GM12878 (cell line): ENCODE data around the gene LSAMP. TPM values are rescaled to one million over a fixed set of nuclear protein-coding genes. Genes with fewer than 3 reads are reported as not detected.

Experiments used
- ATAC-seq: fragments of 200-7000 bp; cut with Tn5 transposase; 3 replicates; pipeline ENCODE4 v1.9.1; 2020; ENCODE audit warnings: mild to moderate bottlenecking, moderate library complexity
- BruUV-seq: library from RNA; stranded (reverse); fragments of 400-500 nt; replicated peaks from 2 replicates; lab custom pipeline; 2021; lab: Mats Ljungman, UMichigan
- CTCF ChIA-PET: fragments of 300-600 bp; sonication (Branson Sonifier 250); formaldehyde crosslinking; extraction: SDS; loops from one replicate; lab custom pipeline; 2021; ENCODE audit warnings: inconsistent platforms; lab: Yijun Ruan, JAX
- POLR2A ChIA-PET: fragments of 350-600 bp; formaldehyde crosslinking; extraction: SDS; loops from one replicate; lab custom pipeline; 2021; ENCODE audit warnings: inconsistent platforms; lab: Charles Lee
- RAD21 ChIA-PET: fragments of 300-600 bp; sonication (Branson Sonifier 250); formaldehyde crosslinking; loops from one replicate; lab custom pipeline; 2023; ENCODE audit warnings: antibody characterized with exemption; ENCODE audit not compliant: unreplicated experiment; lab: Charles Lee
- SMC1A ChIA-PET: fragments of 300-600 bp; sonication (Branson Sonifier 250); formaldehyde crosslinking; loops from one replicate; lab custom pipeline; 2023; ENCODE audit not compliant: unreplicated experiment, uncharacterized antibody; lab: Charles Lee
- DNase-seq: peaks from one replicate; pipeline ENCODE4 v3.0.0-alpha.2; 2011; ENCODE audit warnings: low read depth, low spot score
- FAIRE-seq: peaks from 3 replicates; lab custom pipeline; 2011; peaks lifted over from hg19 to GRCh38; lab: Jason Lieb, UNC
- H2AFZ ChIP-seq: 2 replicates; pipeline ENCODE4 v1.6.0; 2011; ENCODE audit warnings: low read depth, low read length, control low read depth; ENCODE audit not compliant: control insufficient read depth
- H3K27ac ChIP-seq: 2 replicates; pipeline ENCODE4 v1.5.1; 2011; ENCODE audit warnings: control low read depth; ENCODE audit not compliant: control insufficient read depth, insufficient read depth
- H3K27me3 ChIP-seq, 2 experiments: replicated peaks in 1 of 2; 2 replicates each; pipeline versions ENCODE4 v1.6.0 to v1.6.1; 2011; ENCODE audit warnings: low read length in 1 of 2; ENCODE audit not compliant: control insufficient read depth in 2 of 2, insufficient read depth in 2 of 2
- H3K36me3 ChIP-seq, 2 experiments: 2 replicates each; pipeline ENCODE4 v1.5.1; 2011; ENCODE audit warnings: low read length in 1 of 2; ENCODE audit not compliant: control insufficient read depth in 2 of 2, insufficient read depth in 2 of 2
- H3K4me1 ChIP-seq: 2 replicates; pipeline ENCODE4 v1.6.1; 2011; ENCODE audit warnings: mild to moderate bottlenecking, low read length, moderate library complexity, mixed read lengths; ENCODE audit not compliant: control insufficient read depth, insufficient read depth
- H3K4me2 ChIP-seq: 2 replicates; pipeline ENCODE4 v1.6.0; 2011; ENCODE audit warnings: control low read depth; ENCODE audit not compliant: control insufficient read depth, insufficient read depth
- H3K4me3 ChIP-seq: fragments of 200-600 bp; sonication (generic); 2 replicates; pipeline ENCODE4 v1.5.1; 2016
- H3K79me2 ChIP-seq: 2 replicates; pipeline ENCODE4 v1.6.0; 2011; ENCODE audit warnings: low read length; ENCODE audit not compliant: control insufficient read depth, insufficient read depth
- H3K9ac ChIP-seq: 2 replicates; pipeline ENCODE4 v1.8.0; 2011; ENCODE audit warnings: low read length, control low read depth, mixed read lengths; ENCODE audit not compliant: control insufficient read depth, insufficient read depth
- H3K9me3 ChIP-seq: replicated peaks from 3 replicates; pipeline ENCODE4 v1.5.1; 2011; ENCODE audit warnings: mild to moderate bottlenecking, low read length; ENCODE audit not compliant: control insufficient read depth, insufficient read depth
- H4K20me1 ChIP-seq: 2 replicates; pipeline ENCODE4 v1.6.0; 2011; ENCODE audit not compliant: control insufficient read depth, insufficient read depth
- BCL11A ChIP-seq: IDR thresholded peaks from 2 replicates; pipeline ENCODE4 v1.6.1; 2011; ENCODE audit warnings: low read depth, low read length
- BCLAF1 ChIP-seq: fragments of 450-650 bp; IDR thresholded peaks from 2 replicates; pipeline ENCODE4 v1.6.1; 2017; ENCODE audit warnings: antibody characterized with exemption, mild to moderate bottlenecking, moderate library complexity
- ETV6 ChIP-seq, 2 experiments: fragments of 450-650 bp in 1 of 2; IDR thresholded peaks in 1 of 2; conservative IDR thresholded peaks in 1 of 2; 2 replicates each; pipeline ENCODE4 v1.6.1; 2014; ENCODE audit warnings: antibody characterized with exemption in 1 of 2, borderline replicate concordance in 1 of 2, low read depth in 1 of 2, mild to moderate bottlenecking in 1 of 2, moderate library complexity in 1 of 2
- IRF4 ChIP-seq: IDR thresholded peaks from 2 replicates; pipeline ENCODE4 v1.6.1; 2011; ENCODE audit warnings: low read depth, low read length
- IRF5 ChIP-seq: fragments of 450-650 bp; IDR thresholded peaks from 2 replicates; pipeline ENCODE4 v1.6.1; 2017; ENCODE audit warnings: borderline replicate concordance
- JUNB ChIP-seq: IDR thresholded peaks from 2 replicates; pipeline ENCODE4 v1.6.1; 2016; ENCODE audit warnings: antibody characterized with exemption, mild to moderate bottlenecking
- MEF2A ChIP-seq: IDR thresholded peaks from 2 replicates; pipeline ENCODE4 v1.6.1; 2011; ENCODE audit warnings: low read depth, mild to moderate bottlenecking, low read length, moderate library complexity; ENCODE audit not compliant: insufficient read depth
- MYC ChIP-seq: IDR thresholded peaks from 2 replicates; pipeline ENCODE4 v1.6.1; 2011; ENCODE audit warnings: mild to moderate bottlenecking, low read length, moderate library complexity, inconsistent platforms; ENCODE audit not compliant: insufficient read depth, insufficient replicate concordance, insufficient read length, severe bottlenecking
- PAX8 ChIP-seq: fragments of 450-650 bp; IDR thresholded peaks from 2 replicates; pipeline ENCODE4 v1.6.1; 2017; ENCODE audit warnings: mild to moderate bottlenecking, moderate library complexity
- PML ChIP-seq: IDR thresholded peaks from 2 replicates; pipeline ENCODE4 v1.6.1; 2012; ENCODE audit warnings: low read length, inconsistent platforms
- RELB ChIP-seq: fragments of 450-650 bp; IDR thresholded peaks from 2 replicates; pipeline ENCODE4 v1.6.1; 2017; ENCODE audit warnings: low read depth, mild to moderate bottlenecking, moderate library complexity
- WGBS: methylation state at CpG from one replicate; pipeline ENCODE4 v1.1.6; 2016; ENCODE audit warnings: low lambda C conversion rate; ENCODE audit not compliant: insufficient replicate concordance, insufficient coverage; ENCODE audit errors: missing lambda C conversion rate; 5-methylcytosine and 5-hydroxymethylcytosine counted together
- in situ Hi-C: fragments of 300-500 bp; cut with MboI; formaldehyde crosslinking; loops from 9 replicates; pipeline ENCODE4 v1.14.3; 2018; ENCODE audit warnings: mixed read lengths
- intact Hi-C: fragments of 100-400 bp; cut with micrococcal nuclease; formaldehyde crosslinking; loops from one replicate; pipeline ENCODE4 v1.14.2; 2022; ENCODE audit not compliant: unreplicated experiment
- polyA plus RNA-seq, 11 experiments: library from polyadenylated mRNA; depleted of rRNA in 4 of 11; unstranded in 6 of 11; stranded (reverse) in 5 of 11; fragments of >200 nt; fragmentation: Nextera tagmentation in 4 of 11; fragmentation: Illumina TruSeq in 1 of 11; extraction: Ambion mirVana in 4 of 11; extraction: Trizol in 1 of 11; gene quantifications; 1 replicate in 1 of 11; 2 replicates in 10 of 11; pipeline versions ENCODE4 v1.2.1 to v1.2.3, GENCODE V29; 2011 to 2016; ENCODE audit warnings: inconsistent platforms in 2 of 11, missing spikeins in 2 of 11, low read depth in 1 of 11
- total RNA-seq, 4 experiments: library from RNA; depleted of rRNA in 3 of 4; stranded (reverse); fragments of >200 nt in 3 of 4; fragmentation: Illumina TruSeq in 1 of 4; extraction: Trizol in 1 of 4; gene quantifications; 2 replicates each; pipeline versions ENCODE4 v1.2.1 to v1.2.3, GENCODE V29; 2013 to 2021

LSAMP gene
- total and polyA plus RNA-seq, 10 of the 15 experiments (the other 5 are each of a cell fraction or from before 2014, with no cell fraction given): 2.0 to 12.7 (median 6.5) TPM

- CTCF ChIA-PET: interaction anchor here (1.0 kb wide), 1 partner anchor 9 kb away, joined by 3 read pairs; no protein-coding TSS in a partner anchor
- Histone ChIP-seq H3K27ac (no peak overlapping the region), H3K9ac (no peak overlapping the region)
- no peak for ATAC-seq
- TF ChIP-seq PAX8 (no peak), JUNB (no peak), MEF2A (no peak), IRF4 (no peak), PML (no peak), BCL11A (no peak), IRF5 (no peak), MYC (no peak), RELB (no peak), BCLAF1 (no peak), ETV6 (conservative IDR thresholded peaks at IDR 0.05 in 1 of 2, IDR thresholded peaks at IDR 0.05 in 1 of 2; ENCODE audit: borderline replicate concordance in 1 of 2, low read depth in 1 of 2) (no peak)
- TF ChIP-seq, all 136 proteins: peak for 0
- in situ Hi-C loops (no loop called here), intact Hi-C loops (no loop called here)
- BruUV-seq: no TSS peak
- Histone ChIP-seq H3K27me3 (no peaks in the 10 kb centered on the region), H2AFZ (no peak overlapping the region), H3K4me3 (no peak overlapping the region), H3K36me3 (no peaks in the 10 kb centered on the region), H4K20me1 (no peaks in the 10 kb centered on the region), H3K4me2 (no peak overlapping the region), H3K9me3 (no peaks in the 10 kb centered on the region), H3K4me1 (no peaks in the 10 kb centered on the region), H3K79me2 (no peaks in the 10 kb centered on the region)
- no peak for DNase-seq
- ChIA-PET SMC1A (no interaction called here), POLR2A (no interaction called here), RAD21 (no interaction called here)
- FAIRE-seq: no peak
- 22% methylated on average over 1 of the region's 1 CpG for WGBS
These were observed 530.2 kb downstream of the LSAMP start for GRCh38 chr3:115915061-115915460.
